KBM-7 (cell line): ENCODE measurements around the gene DCST2.

Experiments
- DNase-seq: peaks from one replicate; pipeline ENCODE4 v3.0.0-alpha.2; 2015
- in situ Hi-C: fragments of 300-500 bp; cut with MboI; formaldehyde crosslinking; loops from 2 replicates; pipeline ENCODE4 v1.14.3; 2020; ENCODE audit warnings: low sequenced_read_pairs, low pct_unique_long_range_greater_than_20kb, mixed read lengths

DCST2 gene

GRCh38 chr1:155015527-155016230 is 17.9 kb downstream of the DCST2 start:
- in situ Hi-C loops: no loop called here
- DNase-seq: no peak

DNA sequence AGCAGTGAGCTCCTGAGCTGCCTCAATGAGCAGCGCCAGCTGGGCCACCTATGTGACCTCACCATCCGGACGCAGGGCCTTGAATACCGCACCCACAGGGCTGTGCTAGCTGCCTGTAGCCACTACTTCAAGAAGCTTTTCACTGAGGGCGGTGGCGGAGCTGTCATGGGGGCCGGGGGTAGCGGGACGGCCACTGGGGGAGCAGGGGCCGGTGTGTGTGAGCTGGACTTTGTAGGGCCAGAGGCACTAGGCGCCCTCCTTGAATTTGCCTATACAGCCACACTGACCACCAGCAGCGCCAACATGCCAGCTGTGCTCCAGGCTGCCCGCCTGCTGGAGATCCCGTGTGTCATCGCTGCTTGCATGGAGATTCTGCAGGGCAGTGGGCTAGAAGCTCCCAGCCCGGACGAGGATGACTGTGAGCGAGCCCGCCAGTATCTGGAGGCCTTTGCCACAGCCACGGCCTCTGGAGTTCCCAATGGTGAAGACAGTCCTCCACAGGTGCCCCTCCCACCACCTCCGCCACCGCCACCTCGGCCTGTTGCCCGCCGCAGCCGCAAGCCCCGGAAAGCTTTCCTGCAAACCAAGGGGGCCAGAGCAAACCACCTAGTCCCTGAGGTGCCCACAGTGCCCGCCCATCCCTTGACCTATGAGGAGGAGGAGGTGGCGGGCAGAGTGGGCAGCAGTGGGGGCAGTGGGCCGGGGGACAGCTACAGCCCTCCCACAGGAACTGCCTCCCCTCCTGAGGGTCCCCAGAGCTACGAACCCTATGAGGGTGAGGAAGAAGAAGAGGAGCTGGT is 18.7 kb downstream of the DCST2 start:
- no peak for DNase-seq
- in situ Hi-C loops: no loop called here

GRCh38 chr1:155013632-155014031 is 19.9 kb downstream of the DCST2 start:
- in situ Hi-C loops: no loop called here
- no peak for DNase-seq

GRCh38 chr1:155012776-155013602 is 20.6 kb downstream of the DCST2 start:
- in situ Hi-C loops: no loop called here

GRCh38 chr1:155012026-155012546 is 21.5 kb downstream of the DCST2 start:
- peak; percentile 49 for DNase-seq
- in situ Hi-C loops: no loop called here

More at GRCh38 chr1:155012776-155013602, 20.6 kb downstream of the DCST2 start:
- DNase-seq: no peak

DNA sequence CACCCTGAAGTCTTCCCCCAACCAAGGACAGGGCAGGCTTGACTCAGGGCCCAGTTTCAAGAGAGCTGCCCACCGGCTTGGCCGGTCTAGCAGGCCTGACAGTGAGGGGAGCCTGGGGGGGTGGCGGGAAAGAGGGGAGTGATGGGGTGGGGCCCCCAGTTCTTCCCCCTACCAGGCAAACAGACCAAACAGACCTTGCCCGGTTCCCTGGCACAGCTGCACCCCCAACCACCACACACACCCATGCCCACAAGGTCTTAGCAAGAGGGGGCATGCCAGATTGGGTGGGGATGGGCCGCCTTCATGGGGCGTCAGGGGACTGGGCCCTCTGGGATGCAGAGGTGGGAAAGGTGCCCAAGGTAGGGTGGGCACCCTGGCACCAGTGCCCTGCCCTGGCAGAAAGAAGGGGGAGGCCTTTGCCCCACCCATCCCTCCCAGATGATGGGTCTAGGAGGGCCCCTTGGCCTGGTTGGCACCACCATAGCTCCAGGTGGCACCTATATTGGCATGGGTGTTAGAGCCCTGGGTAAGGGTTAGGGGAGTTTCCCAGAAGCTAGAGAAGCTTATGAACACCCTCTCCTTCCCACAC is 22.1 kb downstream of the DCST2 start:
- in situ Hi-C loops: no loop called here
- no peak for DNase-seq

DNA sequence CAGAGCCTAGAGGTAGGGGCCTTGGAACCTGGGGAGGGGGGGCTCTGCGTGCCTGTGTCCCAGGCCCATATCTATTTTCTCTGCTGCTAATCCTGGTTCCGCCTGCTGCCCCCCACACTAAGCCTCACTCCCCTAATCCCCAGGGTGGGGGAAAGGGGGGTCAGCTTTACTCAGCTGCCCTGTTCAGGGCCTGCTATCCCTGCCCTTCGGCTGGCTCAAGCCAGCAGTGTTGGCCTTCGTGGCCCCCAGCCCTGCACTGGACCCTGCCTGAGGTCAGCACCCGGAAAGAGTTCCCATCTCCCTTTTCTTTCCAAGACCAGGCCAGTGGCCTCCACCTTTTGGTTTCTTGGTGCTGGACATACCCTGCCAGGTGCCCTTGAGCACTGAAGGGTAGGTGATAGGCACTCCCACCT is 22.6 kb downstream of the DCST2 start:
- DNase-seq: no peak
- in situ Hi-C loops: no loop called here

DNA sequence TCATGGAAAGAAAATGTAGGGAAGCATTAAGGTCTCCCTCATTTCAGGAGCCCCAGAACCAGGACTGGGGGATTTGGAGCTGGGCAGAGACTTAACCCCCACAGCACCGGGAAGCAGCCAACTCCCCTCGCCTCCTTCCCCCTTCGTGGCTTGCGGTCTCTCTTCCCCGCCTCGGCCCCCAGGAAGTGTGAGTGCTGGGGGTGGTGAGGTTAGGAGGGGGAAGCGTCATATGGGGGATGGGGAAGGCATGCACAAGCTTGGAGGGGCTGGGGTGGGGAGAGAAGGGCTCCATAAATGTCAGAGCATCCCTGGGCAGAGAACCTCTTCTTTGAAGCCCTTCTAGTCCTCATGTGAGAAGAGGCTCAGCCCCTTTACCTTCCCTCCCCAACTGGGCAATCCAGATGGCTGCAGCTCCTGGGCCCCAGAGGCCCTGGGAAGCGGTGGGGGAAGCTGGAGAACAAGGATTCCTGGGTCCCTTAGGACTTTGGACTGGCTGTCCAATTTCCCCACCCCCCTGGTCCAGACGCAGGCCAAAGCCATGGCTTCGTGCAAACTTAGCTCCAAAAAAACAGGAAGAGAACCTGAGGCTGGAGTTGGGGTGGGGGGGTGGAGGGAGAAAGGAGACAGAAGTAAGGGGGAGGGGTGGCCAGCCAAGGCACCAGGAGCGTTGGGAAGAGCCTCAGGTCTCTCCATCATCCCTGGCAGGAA is 23.2 kb downstream of the DCST2 start:
- in situ Hi-C loops: no loop called here
- peak; percentile 48 for DNase-seq

GRCh38 chr1:155009742-155010141 is 23.8 kb downstream of the DCST2 start:
- no peak for DNase-seq
- in situ Hi-C loops: no loop called here

- no peak for DNase-seq
- in situ Hi-C loops: no loop called here
Observed at GRCh38 chr1:155009221-155009711, 24.3 kb downstream of the DCST2 start.

- DNase-seq: no peak
- in situ Hi-C loops: no loop called here
Observed at GRCh38 chr1:155008015-155008941, 25.3 kb downstream of the DCST2 start.

- no peak for DNase-seq
- in situ Hi-C loops: no loop called here
Observed at GRCh38 chr1:155007251-155007828, 26.2 kb downstream of the DCST2 start.

DNA sequence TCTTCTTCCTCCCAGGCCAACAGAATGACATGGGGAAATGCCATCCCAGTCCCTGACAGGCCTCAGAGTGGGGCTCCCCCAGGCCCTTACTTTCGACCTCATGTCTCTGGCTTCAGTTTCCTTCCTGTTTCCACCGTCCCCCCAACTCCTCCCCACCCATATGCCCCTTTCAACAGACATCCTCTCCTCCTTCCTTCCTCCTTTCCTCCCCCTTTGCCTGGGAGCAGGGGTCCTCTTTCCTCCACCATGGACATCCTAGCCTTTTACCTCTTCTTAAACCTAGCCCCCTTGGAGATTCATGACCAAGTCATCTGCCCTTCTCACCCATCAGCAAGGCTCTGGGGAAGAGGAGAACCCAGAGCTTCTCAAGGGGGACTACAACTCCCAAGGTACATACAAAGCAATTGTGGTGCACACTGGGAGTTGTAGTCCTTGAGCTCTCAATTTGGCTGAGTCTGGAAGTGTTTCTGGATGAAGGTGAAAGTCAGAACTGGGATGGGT is 26.9 kb downstream of the DCST2 start:
- in situ Hi-C loops: no loop called here
- DNase-seq: peak; percentile 47

GRCh38 chr1:155005076-155006011 is 28.2 kb downstream of the DCST2 start:
- DNase-seq: no peak
- in situ Hi-C loops: no loop called here

DNA sequence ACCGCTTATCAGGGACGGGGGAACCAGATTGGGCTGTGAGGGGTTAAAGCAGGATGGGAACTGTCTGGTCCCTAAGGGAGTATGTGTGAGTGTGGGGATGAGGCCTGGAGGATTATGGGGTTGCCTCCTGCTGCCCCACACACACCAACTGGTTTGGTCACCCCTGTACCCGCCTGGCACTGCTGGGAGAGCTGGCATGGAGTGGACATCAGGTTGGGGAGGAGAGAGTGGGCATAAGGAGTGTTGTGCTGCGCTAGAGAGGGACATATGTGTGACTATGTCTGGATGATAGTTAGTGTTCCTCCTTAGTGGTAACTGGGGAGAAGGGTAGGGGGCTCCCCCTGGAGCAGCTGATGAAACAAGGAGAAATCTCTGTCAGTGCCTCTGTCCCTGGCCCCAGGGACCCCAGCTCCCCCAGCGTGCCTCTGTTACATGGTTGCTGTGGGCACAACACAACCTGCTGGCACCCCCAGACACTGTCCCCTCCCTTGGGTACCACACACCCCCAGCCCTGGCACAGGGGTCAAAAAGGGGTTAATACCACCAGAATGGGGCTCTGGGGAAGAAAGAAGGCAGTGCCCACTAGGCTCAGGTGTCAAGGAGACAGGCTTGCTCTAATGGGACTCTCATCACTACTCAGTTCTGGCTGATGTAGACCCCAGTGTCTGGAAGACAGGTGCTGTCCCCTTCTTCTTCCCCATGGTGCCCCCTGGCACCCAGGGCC is 29.1 kb downstream of the DCST2 start:
- in situ Hi-C loops: no loop called here
- no peak for DNase-seq
